CD4-positive, alpha-beta T cell treated with Interleukin-12 subunit alpha and Interleukin-12 subunit beta, for 1 hour (primary cell): Measurements from ENCODE around the gene SLC41A3.
"Not testable (repeated sequence)": the region's sequence is repeated elsewhere in the genome, so short reads cannot be mapped to it uniquely, and the experiment has no call there.

Source experiments
- DNase-seq: peaks from one replicate; pipeline ENCODE4 v3.0.0-alpha.2; 2020

The SLC41A3 gene

GRCh38 chr3:126105691-126106187, 21.8 kb upstream of the SLC41A3 start:
- no peak for DNase-seq

GRCh38 chr3:126104742-126105605, 21.1 kb upstream of the SLC41A3 start:
- no peak for DNase-seq

- DNase-seq: no peak
Measured at GRCh38 chr3:126104028-126104635, 20.2 kb upstream of the SLC41A3 start.

GRCh38 chr3:126103121-126104027, 19.4 kb upstream of the SLC41A3 start:
- no peak for DNase-seq

- no peak for DNase-seq
Measured at GRCh38 chr3:126102530-126102951, 18.6 kb upstream of the SLC41A3 start.

GRCh38 chr3:126102011-126102410, 18.1 kb upstream of the SLC41A3 start:
- DNase-seq: no peak

GRCh38 chr3:126101521-126101982, 17.6 kb upstream of the SLC41A3 start:
- DNase-seq: no peak

GRCh38 chr3:126100634-126101301, 16.8 kb upstream of the SLC41A3 start:
- DNase-seq: no peak

- DNase-seq: no peak
Measured at GRCh38 chr3:126100269-126100633, 16.3 kb upstream of the SLC41A3 start.

GRCh38 chr3:126098391-126098858, 14.5 kb upstream of the SLC41A3 start:
- DNase-seq: no peak

GRCh38 chr3:126097801-126098200, 13.9 kb upstream of the SLC41A3 start:
- DNase-seq: no peak

GRCh38 chr3:126096274-126096673, 12.3 kb upstream of the SLC41A3 start:
- not testable (repeated sequence) for DNase-seq

GRCh38 chr3:126092128-126092527, 8.2 kb upstream of the SLC41A3 start:
- not testable (repeated sequence) for DNase-seq

GRCh38 chr3:126087552-126088175, 3.7 kb upstream of the SLC41A3 start:
- DNase-seq: no peak

- DNase-seq: no peak
Measured at GRCh38 chr3:126085841-126086240, 1.9 kb upstream of the SLC41A3 start.

- no peak for DNase-seq
Measured at GRCh38 chr3:126085276-126085675, 1.4 kb upstream of the SLC41A3 start.

- DNase-seq: no peak
Measured at GRCh38 chr3:126084768-126085180, 850 bp upstream of the SLC41A3 start.

- no peak for DNase-seq
Measured at GRCh38 chr3:126083511-126083912, 412 bp downstream of the SLC41A3 start.

- no peak for DNase-seq
Measured at GRCh38 chr3:126083138-126083445, 832 bp downstream of the SLC41A3 start.

- DNase-seq: no peak
Measured at GRCh38 chr3:126082362-126083137, 1.4 kb downstream of the SLC41A3 start.
